Activated CD4-positive, alpha-beta T cell treated with anti-CD3 and anti-CD28 coated beads, Interleukin-2, amount 10 ng/mL, durations not matched to agents 24 days and 14 days (primary cell): Measurements from ENCODE around the gene DNAI2. TPM values are rescaled to one million over a fixed set of nuclear protein-coding genes. Genes with fewer than 3 reads are reported as not detected.

ENCODE experiments used
- DNase-seq: peaks from one replicate; pipeline ENCODE4 v3.0.0; 2022
- H3K27ac Mint-ChIP-seq: one replicate; pipeline ENCODE4 v1.8.0; 2022; ENCODE audit warnings: mild to moderate bottlenecking, mixed read lengths
- H3K27me3 Mint-ChIP-seq: one replicate; pipeline ENCODE4 v1.8.0; 2022; ENCODE audit warnings: mixed read lengths
- H3K36me3 Mint-ChIP-seq: one replicate; pipeline ENCODE4 v1.8.0; 2022; ENCODE audit warnings: low read depth, mild to moderate bottlenecking, mixed read lengths
- H3K4me1 Mint-ChIP-seq: one replicate; pipeline ENCODE4 v1.8.0; 2021; ENCODE audit warnings: mixed read lengths
- H3K4me3 Mint-ChIP-seq: one replicate; pipeline ENCODE4 v1.8.0; 2022; ENCODE audit warnings: mild to moderate bottlenecking, moderate library complexity, mixed read lengths
- H3K9me3 Mint-ChIP-seq: one replicate; pipeline ENCODE4 v1.8.0; 2021; ENCODE audit warnings: mixed read lengths
- intact Hi-C: fragments of 100-400 bp; cut with micrococcal nuclease; formaldehyde crosslinking; loops from one replicate; pipeline ENCODE4 v1.15.1; 2023
- total RNA-seq: library from RNA; stranded (reverse); gene quantifications from 2 replicates; pipeline ENCODE4 v1.2.3, GENCODE V29; 2022

Gene DNAI2
- total RNA-seq, 1 donor from 2014 or later = 0.09 TPM

DNA sequence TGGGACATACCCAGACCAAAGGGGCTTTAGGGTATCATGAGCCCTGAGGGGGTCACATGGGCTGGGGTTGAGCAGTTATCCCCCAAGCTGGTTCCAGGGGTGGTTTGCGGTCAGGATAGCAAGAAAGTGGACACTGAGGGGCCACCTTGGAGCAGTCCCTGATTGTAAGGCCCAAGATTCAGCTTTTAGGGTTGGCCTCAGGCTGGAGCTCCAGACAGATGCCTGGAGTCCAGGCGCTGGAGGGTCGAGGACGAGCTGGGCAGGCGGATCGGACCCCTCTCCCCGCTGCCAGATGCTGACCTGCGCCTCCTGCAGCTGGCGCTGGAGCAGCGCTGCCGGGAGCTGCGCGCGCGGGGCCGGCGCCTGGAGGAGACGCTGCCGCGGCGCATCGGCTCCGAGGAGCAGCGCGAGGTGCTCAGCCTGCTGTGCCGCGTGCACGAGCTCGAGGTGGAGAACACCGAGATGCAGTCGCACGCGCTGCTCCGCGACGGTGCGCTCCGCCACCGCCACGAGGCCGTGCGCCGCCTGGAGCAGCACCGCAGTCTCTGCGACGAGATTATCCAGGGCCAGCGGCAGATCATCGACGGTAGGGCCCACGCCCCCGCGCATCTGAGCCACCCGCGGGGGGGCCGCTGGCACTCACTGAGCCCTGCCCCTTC is 77.6 kb downstream of the DNAI2 start:
- H3K9me3 Mint-ChIP-seq = no peaks in the 10 kb centered on the region
- peaks cover 60% of the 10 kb centered on the region for H3K27me3 Mint-ChIP-seq
- no peaks in the 10 kb centered on the region for H3K36me3 Mint-ChIP-seq
- DNase-seq = peak; percentile 70
- intact Hi-C loops = no loop called here
- no peak overlapping the region for H3K27ac Mint-ChIP-seq
- peaks cover 7% of the 10 kb centered on the region for H3K4me1 Mint-ChIP-seq
- H3K4me3 Mint-ChIP-seq = no peak overlapping the region

DNA sequence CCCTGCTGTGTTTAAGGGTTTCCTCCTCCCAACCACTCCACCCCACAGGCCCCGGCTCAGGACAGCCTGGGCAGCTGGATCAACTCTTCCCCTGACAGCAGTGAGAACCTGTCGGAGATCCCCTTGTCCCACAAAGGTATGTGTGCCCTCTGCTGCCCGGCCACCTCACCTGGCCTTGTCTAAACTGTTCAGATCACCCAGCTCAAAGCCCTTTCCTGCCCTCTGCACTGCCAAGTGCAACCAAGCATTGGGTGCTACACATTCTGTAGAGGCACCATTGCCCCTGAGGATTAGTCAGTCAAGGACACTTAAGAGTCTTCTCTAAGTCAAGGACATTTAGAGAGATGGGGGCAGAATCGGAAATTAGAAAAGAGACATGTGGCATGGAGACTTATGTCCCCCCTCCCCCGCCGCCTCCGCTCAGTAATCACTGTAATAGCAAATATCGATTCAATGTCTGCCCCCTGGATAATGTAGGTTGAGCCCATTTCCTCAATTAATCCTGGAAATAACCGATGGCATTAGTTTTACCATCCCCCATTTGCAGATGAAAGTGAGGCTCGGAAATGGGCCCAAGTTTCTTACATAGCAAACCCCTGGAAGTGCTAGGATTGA is 79.5 kb downstream of the DNAI2 start:
- intact Hi-C loops = loop anchor here (1.0 to 2.0 kb wide), 2 partner anchors 47 to 140 kb away; partner anchors contain the start of gene TTYH2
- no peak overlapping the region for H3K4me3 Mint-ChIP-seq
- H3K27me3 Mint-ChIP-seq = peaks cover 62% of the 10 kb centered on the region
- H3K27ac Mint-ChIP-seq = no peak overlapping the region
- H3K36me3 Mint-ChIP-seq = peaks cover 1% of the 10 kb centered on the region
- no peaks in the 10 kb centered on the region for H3K9me3 Mint-ChIP-seq
- H3K4me1 Mint-ChIP-seq = peaks cover 9% of the 10 kb centered on the region
- no peak for DNase-seq

DNA sequence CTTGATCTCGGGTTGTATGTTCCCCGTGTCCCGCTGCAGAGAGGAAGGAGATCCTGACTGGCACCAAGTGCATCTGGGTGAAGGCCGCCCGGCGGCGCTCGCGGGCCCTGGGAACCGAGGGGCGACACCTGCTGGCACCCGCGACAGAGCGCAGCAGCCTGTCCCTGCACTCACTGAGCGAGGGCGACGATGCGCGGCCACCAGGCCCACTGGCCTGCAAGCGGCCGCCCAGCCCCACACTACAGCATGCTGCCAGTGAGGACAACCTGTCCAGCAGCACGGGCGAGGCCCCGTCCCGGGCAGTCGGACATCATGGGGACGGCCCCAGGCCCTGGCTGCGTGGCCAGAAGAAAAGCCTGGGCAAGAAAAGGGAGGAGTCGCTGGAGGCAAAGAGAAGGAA is 80.1 kb downstream of the DNAI2 start:
- no peak overlapping the region for H3K27ac Mint-ChIP-seq
- peak; percentile 89 for DNase-seq
- peaks cover 9% of the 10 kb centered on the region for H3K4me1 Mint-ChIP-seq
- H3K9me3 Mint-ChIP-seq = no peaks in the 10 kb centered on the region
- no peak overlapping the region for H3K4me3 Mint-ChIP-seq
- H3K36me3 Mint-ChIP-seq = peaks cover 2% of the 10 kb centered on the region
- H3K27me3 Mint-ChIP-seq = peaks cover 62% of the 10 kb centered on the region
- intact Hi-C loops = loop anchor here (1.0 to 2.0 kb wide), 2 partner anchors 47 to 141 kb away; partner anchors contain the start of gene TTYH2

DNA sequence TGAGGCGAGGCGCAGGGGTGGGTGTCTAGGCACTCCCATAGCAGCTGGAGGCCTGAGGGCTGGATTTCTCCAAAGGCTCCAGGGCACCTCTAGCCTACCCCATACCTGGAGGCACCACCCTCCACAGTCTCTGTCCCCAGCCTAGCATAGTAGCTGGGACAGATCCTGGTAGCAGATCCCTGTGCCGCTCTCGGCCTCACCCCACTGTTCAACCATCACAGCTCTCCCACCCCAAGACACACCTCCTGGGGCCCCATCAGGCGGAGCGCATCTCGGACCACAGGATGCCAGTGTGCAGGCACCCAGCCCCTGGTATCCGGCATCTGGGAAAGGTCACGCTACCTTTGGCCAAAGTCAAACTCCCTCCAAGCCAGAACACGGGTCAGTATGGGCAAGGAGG is 80.5 kb downstream of the DNAI2 start:
- Mint-ChIP-seq H3K4me3 (no peak overlapping the region), H3K27ac (no peak overlapping the region), H3K27me3 (peaks cover 63% of the 10 kb centered on the region), H3K9me3 (no peaks in the 10 kb centered on the region), H3K36me3 (peaks cover 2% of the 10 kb centered on the region), H3K4me1 (peaks cover 9% of the 10 kb centered on the region)
- no peak for DNase-seq
- intact Hi-C loops = loop anchor here (1.0 to 2.0 kb wide), 2 partner anchors 48 to 141 kb away; partner anchors contain the start of gene TTYH2

DNA sequence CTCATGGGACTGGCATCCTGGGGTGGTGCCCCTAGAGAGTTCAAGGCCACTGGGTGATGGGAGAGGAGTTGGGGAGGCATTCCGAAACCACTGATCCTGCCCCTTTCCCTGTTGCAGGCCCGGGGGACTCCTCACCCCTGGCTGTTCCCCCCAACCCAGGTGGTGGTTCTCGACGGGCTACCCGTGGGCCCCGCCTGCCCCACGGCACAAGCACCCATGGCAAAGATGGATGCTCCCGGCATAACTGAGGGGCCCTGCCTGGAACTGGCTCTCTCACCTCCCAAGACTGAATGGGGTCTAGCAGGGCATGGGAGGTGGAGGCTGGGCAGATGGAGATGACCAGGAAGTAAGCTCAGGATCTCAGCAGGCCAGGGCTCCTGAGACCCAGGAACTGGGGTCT is 81.0 kb downstream of the DNAI2 start:
- H3K36me3 Mint-ChIP-seq = peaks cover 2% of the 10 kb centered on the region
- peaks cover 9% of the 10 kb centered on the region for H3K4me1 Mint-ChIP-seq
- H3K27me3 Mint-ChIP-seq = peaks cover 61% of the 10 kb centered on the region
- no peak overlapping the region for H3K4me3 Mint-ChIP-seq
- no peak for DNase-seq
- intact Hi-C loops = loop anchor here (2.0 kb wide), 1 partner anchor 48 kb away; no protein-coding TSS in a partner anchor
- no peak overlapping the region for H3K27ac Mint-ChIP-seq
- H3K9me3 Mint-ChIP-seq = no peaks in the 10 kb centered on the region

DNA sequence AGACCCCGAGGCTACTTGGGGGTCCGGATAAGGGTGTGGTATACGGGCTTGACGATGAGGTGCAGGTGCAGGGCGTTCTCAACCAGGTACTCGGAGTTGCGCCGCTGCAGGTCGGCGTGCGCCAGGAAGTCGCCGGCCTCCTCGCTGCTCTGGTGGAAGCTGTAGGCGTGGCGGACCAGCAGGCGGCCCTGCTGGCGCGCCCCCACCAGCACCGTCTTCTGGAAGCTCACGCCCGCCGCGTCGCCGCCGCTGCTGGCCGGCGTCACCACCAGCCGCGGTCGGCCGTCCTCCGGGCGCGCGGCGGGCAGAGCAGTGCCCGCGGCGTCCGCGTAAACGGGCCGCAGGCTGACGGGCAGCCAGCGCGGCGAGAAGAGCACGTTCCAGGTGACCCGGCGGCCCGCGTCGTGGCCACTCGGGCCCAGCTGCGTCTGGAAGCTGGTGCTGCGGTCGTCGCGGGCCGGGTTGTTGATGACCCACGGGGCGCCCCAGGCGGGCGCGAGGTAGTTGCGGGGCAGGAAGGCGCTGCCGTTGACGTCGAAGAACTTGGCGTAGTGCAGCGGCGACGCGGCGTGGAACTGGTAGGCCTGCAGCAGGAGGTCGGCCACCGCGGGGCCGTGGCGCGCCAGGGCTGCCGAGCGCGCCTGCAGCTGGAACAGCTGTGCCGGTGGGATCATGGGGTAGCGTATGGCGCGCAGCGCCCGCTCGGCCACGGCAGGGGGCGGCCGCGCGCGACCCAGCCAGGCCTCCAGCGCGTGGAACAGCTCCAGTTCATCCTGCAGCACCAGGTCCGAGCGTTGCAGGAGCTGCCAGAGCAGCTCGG is 82.8 kb downstream of the DNAI2 start:
- Mint-ChIP-seq H3K4me1 (peaks cover 9% of the 10 kb centered on the region), H3K27me3 (peaks cover 53% of the 10 kb centered on the region), H3K4me3 (no peak overlapping the region), H3K9me3 (no peaks in the 10 kb centered on the region), H3K36me3 (peaks cover 2% of the 10 kb centered on the region), H3K27ac (no peak overlapping the region)
- intact Hi-C loops = loop anchor here (1.0 kb wide), 1 partner anchor 56 kb away; no protein-coding TSS in a partner anchor
- peak; percentile 69 for DNase-seq

DNA sequence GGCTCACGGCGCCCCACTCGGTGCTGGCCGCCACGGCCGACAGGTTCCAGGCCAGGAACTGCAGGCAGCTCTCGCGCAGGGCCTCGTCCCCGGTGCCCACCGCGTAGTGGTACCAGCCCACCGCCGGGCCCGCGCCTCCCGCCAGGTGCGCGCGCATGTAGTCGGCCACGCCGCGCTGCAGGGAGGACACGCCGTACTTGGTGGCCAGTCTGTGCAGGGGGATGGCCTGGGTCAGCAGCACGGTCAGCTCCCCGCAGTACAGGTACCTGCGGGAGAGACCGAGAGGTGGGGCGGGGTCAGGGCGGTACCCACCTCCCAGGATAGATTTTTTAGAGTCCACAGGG is 83.4 kb downstream of the DNAI2 start:
- intact Hi-C loops = no loop called here
- Mint-ChIP-seq H3K4me1 (peaks cover 8% of the 10 kb centered on the region), H3K9me3 (no peaks in the 10 kb centered on the region), H3K27ac (no peak overlapping the region), H3K4me3 (no peak overlapping the region), H3K27me3 (peaks cover 49% of the 10 kb centered on the region), H3K36me3 (peaks cover 2% of the 10 kb centered on the region)
- no peak for DNase-seq

DNA sequence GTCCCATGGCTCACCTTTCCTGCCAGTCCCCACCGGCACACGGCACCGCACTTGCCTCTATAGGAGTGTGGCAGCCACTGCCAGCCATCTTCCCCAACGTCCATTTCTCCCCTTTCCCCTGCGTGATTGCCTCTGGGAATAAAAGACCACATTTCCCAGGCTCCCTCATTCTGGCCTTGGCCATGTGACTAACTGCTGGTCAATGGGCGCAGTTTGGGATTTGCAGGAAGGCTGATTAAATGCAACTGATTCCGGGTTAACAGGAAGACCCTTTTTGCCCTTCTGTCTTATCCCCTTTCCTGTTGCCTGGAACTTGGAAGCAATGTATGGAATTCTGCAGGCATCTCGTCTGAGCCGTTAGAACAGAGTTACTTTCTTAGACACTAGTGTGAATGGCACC is 84.7 kb downstream of the DNAI2 start:
- H3K9me3 Mint-ChIP-seq = no peaks in the 10 kb centered on the region
- H3K4me3 Mint-ChIP-seq = no peak overlapping the region
- H3K36me3 Mint-ChIP-seq = peaks cover 2% of the 10 kb centered on the region
- no peak for DNase-seq
- no peak overlapping the region for H3K27ac Mint-ChIP-seq
- intact Hi-C loops = no loop called here
- H3K27me3 Mint-ChIP-seq = peaks cover 40% of the 10 kb centered on the region
- H3K4me1 Mint-ChIP-seq = peaks cover 8% of the 10 kb centered on the region

DNA sequence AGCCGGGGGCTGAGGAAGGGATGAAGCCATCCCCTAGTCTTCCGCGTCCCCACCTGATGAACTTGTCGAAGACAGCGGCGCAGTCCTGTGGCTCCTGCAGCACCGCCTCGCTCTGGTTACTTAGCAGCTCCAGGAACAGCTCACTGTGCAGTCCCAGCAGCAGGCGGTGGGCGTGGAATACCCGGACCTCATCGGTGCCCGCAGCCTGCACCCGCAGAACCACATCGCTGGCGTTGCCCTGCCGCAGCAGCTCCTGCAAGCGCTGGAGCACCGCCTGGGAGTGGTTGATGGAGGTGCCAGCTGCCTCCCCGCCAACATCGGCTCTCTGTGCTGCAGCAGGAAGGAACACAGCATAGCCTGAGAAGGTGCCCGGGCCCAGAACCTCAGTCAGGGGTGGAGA is 85.9 kb downstream of the DNAI2 start:
- Mint-ChIP-seq H3K27me3 (peaks cover 30% of the 10 kb centered on the region), H3K27ac (no peak overlapping the region)
- intact Hi-C loops = no loop called here

DNA sequence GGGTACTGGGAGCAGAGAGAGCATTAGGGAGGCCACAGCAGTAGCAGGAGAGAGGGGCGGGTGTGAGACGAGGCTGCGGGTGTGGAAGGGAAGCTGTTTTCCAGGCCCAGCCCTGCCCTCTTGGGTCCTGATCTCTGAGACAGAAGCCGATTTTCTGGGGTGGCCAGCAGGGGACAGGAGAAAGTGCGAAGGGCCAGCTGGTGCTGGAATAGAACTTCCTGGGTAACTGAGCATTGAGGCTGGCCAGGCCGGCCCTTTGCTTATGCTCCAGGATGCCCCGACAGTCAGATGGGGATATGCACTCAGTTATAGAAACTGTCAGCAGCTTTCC is 86.8 kb downstream of the DNAI2 start:
- Mint-ChIP-seq H3K36me3 (peaks cover 2% of the 10 kb centered on the region), H3K4me3 (no peak overlapping the region), H3K27ac (no peak overlapping the region), H3K27me3 (peaks cover 22% of the 10 kb centered on the region), H3K4me1 (peaks cover 2% of the 10 kb centered on the region), H3K9me3 (no peaks in the 10 kb centered on the region)
- intact Hi-C loops = no loop called here
- no peak for DNase-seq

More for the DNA sequence above, 85.9 kb downstream of the DNAI2 start:
- H3K4me3 Mint-ChIP-seq = no peak overlapping the region
- peaks cover 2% of the 10 kb centered on the region for H3K4me1 Mint-ChIP-seq
- no peak for DNase-seq
- peaks cover 2% of the 10 kb centered on the region for H3K36me3 Mint-ChIP-seq
- no peaks in the 10 kb centered on the region for H3K9me3 Mint-ChIP-seq

DNA sequence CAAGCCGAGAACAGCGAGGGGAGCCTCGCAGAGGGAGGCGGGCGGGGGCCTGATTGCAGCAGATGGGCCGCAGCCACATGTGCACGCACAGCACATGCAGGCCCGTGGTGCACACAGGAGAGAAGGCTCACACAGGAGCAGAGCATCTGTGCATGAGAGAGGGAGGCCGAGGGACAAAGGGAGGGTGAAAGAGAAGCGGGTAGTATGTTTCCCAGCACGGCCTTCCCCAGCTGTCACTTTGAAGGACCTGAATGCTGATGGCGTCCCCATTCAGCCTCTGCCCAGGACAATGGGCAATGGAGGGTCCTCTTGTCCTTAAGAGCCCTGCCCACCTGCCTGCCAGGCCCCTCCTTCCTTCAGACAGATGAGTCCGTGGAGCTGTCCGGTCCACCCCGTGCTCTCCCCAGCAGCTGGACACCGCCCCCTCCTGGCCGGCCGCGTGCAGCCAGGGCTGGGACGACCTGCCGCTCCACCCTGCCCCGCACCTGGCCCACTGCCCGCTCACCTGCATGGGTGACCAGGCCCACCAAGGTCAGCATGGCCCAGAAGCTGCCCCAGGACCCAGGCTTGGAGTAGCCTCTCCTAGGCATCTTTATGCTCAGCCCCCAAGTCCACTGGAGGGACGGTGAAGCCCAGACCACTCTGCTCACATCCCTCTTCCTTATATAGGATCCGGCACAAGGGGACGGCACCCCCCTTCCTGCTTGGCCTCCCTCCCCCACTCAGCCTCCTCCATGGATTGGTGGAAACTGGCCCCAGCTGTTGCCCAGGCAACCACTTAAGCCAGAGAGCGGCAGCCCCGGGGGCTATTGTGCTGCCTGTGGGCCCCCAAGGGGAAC is 87.4 kb downstream of the DNAI2 start, which contains the start of gene BTBD17:
BTBD17 (minus strand) TSS at position 639 of the 839 bp plus-strand sequence; CDS start at position 590, 49 bp downstream.
- intact Hi-C loops = no loop called here
- no peak within 1 kb of the TSS for H3K4me3 Mint-ChIP-seq
- H3K27me3 Mint-ChIP-seq = peaks cover 17% of the 10 kb centered on the region

DNA sequence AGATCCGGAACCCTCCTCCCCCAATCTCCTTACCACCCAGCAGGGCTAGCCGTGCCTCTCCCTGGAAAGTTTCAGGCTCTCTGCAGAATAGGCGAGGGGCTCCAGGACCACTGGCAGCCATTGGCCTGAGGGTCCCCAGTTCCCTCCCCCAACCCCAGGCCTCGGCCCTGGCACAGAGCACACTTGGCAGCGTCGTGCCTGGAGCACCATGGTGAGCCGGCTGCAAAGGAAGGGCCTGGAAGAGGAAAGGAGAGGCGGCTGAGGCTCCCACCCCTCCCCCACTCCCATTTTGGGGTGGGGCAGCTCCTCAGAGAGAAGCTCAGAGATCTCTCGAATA is 88.0 kb downstream of the DNAI2 start:
- Mint-ChIP-seq H3K4me3 (no peak overlapping the region), H3K9me3 (no peaks in the 10 kb centered on the region), H3K36me3 (peaks cover 2% of the 10 kb centered on the region), H3K27me3 (peaks cover 16% of the 10 kb centered on the region), H3K27ac (no peak overlapping the region), H3K4me1 (peaks cover 2% of the 10 kb centered on the region)
- no peak for DNase-seq
- intact Hi-C loops = no loop called here

More for the DNA sequence above, 87.4 kb downstream of the DNAI2 start, which contains the start of gene BTBD17:
- DNase-seq = peak; percentile 84
- peaks cover 2% of the 10 kb centered on the region for H3K4me1 Mint-ChIP-seq
- no peak within 1 kb of the TSS for H3K27ac Mint-ChIP-seq
- H3K36me3 Mint-ChIP-seq = peaks cover 2% of the 10 kb centered on the region
- no peaks in the 10 kb centered on the region for H3K9me3 Mint-ChIP-seq

DNA sequence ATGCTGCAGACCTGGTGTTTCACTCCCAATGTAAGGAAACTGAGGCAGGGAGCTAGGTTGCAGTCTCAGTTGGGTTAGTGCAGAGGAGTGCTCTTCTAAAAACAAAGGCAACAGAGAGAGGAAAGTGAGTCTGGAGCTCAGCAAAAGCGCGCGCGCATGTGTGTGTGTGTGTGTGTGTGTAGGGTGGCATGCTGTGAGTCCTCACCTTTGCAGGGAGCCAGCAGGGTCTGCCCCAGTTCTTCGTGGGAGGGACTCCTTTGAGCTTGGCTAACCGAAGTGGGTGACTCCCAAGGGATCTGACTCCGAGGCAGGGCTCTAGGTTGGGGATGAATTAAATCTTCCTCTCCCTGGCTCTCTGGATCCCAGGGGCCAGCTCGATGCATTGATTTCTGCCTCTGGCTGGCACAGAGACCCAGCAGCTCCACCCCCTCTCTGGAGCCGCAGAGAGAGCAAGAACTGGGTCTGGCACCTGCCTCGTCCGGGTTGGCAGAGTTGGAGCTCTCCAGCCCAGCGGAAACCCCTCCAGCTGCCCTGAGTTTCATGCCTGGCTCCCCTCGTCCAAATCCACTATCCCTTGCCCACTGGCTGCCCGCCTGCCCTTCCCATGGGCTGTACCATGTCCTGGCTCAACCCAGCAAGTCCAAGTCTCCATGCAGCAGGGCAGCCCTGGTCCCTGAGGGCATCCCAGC is 88.9 kb downstream of the DNAI2 start:
- Mint-ChIP-seq H3K27me3 (peaks cover 15% of the 10 kb centered on the region), H3K4me3 (no peak overlapping the region), H3K9me3 (no peaks in the 10 kb centered on the region), H3K4me1 (peaks cover under 1% of the 10 kb centered on the region), H3K27ac (no peak overlapping the region), H3K36me3 (peaks cover 2% of the 10 kb centered on the region)
- intact Hi-C loops = no loop called here
- no peak for DNase-seq
